Hematopoietic multipotent progenitor cell treated with erythropoietin and hydrocortisone succinate and interleukin-3 and kit ligand, for 17 days (in vitro differentiated cells): ENCODE measurements around the gene TCAP.
"Not testable (repeated sequence)": the region's sequence is repeated elsewhere in the genome, so short reads cannot be mapped to it uniquely, and the experiment has no call there.

Source experiments
- DNase-seq: peaks from one replicate; pipeline ENCODE4 v3.0.0-alpha.2; 2015; ENCODE audit warnings: low spot score

Gene TCAP

GRCh38 chr17:39706383-39706782 lies 41.2 kb downstream of the TCAP start:
- DNase-seq = no peak

- DNase-seq = no peak
Measured at GRCh38 chr17:39706921-39707337, 41.8 kb downstream of the TCAP start.

- DNase-seq = no peak
Measured at GRCh38 chr17:39709319-39709997, 44.3 kb downstream of the TCAP start.

GRCh38 chr17:39709998-39710964 lies 45.1 kb downstream of the TCAP start:
- DNase-seq = no peak

GRCh38 chr17:39711071-39711470 lies 45.9 kb downstream of the TCAP start:
- DNase-seq = not testable (repeated sequence)

- no peak for DNase-seq
Measured at GRCh38 chr17:39711851-39712250, 46.7 kb downstream of the TCAP start.

- no peak for DNase-seq
Measured at GRCh38 chr17:39714234-39714633, 49.1 kb downstream of the TCAP start.

- no peak for DNase-seq
Measured at GRCh38 chr17:39715375-39716072, 50.4 kb downstream of the TCAP start.
